ENCODE data around the gene TAF15.

The TAF15 gene

DNA sequence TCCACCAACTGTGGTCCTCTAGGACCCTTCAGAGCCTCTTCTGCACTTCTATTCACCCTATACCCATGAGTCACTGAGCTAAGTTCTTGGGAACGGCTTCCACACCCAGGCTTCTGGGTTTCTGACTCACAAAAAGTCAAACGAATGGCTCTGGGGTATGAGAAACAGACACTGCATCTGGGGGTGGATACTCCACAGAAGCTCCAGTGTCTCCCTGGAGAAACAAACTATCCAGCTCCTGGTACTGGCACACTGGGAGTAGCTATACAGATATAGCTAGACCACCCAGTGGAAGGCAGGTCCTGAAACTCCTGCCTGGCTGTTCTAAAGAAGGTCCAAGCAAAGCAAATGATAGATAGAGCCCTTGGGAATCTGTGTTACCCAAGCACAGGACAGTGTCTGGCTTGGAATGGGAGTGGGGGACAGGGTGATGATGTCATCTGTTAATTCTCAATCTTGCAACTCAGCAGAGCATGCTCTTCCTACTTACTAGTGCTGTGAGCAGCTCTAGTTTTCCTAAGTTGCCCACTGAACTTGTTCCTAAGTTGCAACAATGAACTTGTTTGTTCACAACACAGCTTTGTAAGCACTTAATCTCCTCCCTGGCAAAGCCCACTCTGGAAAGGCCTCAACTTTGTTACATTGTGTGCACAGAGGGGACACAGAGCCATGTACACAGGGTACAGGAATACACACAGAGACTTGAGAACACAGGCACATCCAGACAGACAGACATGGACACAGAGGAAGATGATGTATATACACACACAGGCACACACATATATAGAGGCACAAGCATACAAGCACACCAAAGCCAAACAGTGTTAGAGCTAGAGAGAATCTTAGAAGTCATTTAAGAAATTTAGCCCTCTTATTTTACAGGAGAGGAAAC, 20.6 kb upstream of the TAF15 start:
- no peak for DNase-seq

DNA sequence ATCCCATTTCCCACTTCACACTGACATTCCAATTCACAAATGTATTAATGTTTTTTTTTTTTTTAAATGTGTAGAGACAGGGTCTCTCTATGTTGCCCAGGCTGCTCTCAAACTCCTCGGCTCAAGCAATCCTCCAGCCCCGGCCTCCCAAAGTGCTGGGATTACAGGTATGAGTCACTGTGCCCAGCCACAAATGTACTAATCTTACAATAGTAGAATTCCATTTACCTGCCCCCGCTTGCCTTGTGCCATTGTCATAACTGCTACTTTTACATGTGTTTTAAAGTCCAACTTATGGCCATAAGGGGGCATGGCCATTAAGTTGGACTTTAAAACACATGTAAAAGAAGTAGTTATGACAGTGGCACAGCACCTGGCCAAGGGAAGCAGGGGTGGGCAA, 18.4 kb upstream of the TAF15 start:
- no peak for DNase-seq

DNA sequence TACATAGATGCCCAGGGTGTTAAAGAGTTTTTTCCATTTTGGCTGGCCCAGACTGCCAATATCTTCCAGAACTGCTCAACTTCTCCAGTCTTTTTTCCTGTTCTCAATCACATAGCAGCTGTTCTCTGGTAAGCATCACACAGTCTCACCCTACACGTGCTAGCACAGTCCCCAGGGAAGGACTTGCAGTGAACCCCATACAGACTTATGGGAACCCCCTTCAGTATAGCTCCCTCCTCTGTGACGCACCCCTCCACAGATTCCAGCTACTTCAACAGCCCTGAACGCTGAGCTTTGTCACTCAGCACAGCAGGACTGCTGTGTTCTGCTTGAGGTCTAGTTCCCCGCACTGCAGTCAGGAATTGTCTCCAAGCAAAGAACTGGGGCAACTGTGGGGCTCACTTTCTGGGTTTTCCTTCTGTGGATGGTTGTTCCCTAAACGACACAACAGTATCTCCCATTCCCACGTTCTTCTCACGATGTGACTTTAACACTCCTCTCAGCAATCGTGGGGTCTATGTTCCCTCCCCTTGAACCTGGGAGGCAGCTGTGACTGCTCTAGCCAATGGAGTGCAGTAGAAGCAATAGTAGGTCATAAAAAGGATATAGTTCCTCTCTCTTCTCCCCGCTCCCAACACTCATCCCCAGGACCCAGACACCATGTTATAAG, 17.5 kb upstream of the TAF15 start:
- no peak for DNase-seq

DNA sequence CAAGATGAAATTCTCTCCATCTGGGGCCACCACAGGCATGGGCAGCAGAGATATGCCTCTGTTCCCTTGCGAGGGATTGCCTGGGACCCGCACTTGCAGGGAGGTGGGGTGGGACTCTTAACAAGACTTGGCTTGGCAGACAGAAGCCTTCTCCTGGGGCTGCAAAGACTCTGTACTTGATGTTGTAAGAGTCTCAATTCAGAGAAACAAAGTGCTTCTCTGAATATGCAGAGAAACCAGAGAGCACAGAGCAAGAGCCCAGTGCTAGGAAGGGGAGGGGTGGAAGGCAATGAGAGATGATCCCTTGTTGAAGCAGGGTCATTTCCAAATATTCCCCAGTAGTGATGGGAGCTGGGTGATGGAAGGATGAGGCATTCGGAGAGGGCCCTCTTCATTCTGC, 16.0 kb upstream of the TAF15 start:
- no peak for DNase-seq

DNA sequence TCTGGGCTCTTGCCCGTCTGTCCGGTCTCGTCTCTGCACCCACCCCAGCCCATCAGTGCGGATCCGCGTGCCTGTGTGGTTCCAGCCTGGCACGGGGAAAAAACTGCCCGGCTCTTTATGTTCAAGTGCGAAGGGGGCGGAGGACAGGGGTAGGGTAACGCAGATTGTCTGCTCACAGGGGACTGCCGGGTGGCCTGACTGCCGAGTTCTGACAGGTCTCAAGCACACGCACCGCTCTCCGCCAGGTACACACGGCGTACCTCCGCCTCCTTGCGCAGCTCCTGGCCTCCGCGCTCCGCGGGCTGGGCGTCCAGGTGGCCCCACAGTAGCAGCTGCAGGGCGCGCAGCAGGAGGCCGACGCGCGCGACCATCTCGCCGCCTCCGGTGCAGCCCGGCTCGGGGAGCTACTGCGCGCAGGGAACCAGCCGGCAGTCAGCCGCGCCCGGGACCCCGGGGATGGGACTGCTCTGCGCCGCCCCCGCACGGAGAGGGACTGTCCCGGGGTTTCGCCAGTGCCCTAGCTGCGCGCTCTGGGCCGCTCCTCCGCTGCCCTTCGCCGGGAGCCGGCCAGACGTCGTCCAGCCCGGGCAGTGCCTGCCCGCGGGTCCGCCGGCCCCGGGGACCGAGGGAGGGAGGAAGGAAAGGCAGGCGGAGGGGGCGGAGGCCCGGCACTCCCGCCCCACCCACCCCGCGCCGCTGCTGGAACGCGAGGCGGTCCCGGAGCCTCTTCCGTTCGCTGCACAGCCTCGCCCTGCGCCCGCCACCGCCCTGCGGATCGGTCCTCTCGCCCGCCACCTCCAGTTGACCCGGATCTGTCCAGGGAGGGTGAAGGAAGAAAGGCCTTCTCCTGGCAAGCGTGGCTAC, 14.0 kb upstream of the TAF15 start, which contains the start of gene MMP28:
Gene MMP28, minus strand, starts transcription at position 635 of the 864 bp plus-strand sequence. Its CDS starts 264 bp downstream, at position 371.
- peak; percentile 41 to 51 for DNase-seq

DNA sequence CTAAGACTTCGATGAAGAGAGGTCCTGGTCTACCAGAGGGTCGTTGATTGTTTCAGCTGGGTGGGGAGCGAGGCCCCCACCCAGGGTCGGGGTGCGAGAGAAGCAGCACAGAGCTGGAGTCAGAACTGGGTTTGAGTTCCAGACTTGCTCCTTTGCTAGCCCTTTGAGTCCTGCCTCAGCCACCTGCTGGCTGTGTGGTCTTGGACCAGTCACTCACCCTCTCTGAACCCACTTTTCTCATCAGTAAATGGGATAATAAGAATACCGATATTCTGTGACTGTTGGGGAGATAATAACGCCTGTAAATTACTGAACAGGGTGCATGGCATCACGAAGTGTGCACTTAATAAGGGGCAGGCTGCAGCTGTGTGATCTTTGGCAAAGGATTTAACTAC, 13.4 kb upstream of the TAF15 start:
- no peak for DNase-seq

DNA sequence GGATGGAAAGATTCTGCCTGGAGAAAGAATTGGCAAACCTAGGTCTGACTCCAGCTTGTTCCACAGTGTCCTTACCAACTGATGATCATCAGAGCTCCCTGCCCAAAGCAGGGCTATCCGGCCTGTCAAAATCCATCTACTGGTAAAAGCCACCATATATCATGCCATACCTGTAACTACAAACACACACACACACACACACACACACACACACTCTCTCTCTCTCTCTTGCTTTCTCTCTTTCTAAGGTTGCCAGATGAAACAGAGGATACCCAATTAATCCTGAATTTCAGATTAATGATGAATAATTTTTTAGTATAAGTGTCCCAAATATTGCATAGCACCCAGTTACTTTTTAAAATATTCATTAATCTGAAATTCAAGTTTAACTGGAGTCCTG, 12.3 kb upstream of the TAF15 start:
- no peak for DNase-seq

DNA sequence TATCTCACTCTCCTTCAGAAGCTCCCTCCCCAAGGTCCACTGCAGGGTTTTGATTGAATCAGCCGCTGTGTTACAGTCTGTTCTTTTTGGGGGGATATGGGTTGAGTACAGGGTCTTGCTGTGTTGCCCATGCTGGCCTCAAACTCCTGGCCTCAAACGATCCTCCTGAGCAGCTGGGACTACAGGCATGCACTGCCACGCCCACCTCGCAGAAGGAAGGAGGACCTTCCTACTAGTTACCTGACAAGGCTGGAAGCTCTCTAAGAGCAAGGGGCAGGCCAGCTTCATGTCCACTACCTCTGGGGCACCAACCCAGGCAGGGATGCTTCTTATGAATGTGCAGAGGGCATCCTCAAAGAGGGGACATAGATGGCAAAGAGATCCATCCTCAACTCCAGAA, 11.9 kb upstream of the TAF15 start:
- no peak for DNase-seq

DNA sequence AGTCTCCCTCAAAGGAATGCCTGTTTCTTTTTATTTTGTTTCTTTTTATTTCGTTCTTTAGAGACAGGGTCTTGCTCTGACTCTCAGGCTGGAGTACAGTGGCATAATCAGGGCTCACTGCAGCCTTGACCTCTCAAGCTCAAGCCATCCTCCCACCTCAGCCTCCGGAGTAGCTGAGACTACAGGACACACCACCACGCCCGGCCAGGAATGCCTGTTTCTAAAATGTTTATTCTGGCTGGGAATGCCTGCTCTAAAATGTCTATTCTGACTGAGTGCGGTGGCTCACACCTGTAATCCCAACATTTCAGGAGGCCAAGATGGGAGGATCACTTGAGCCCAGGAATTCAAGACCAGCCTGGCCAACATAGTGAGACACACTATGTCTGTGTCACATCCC, 11.4 kb upstream of the TAF15 start:
- DNase-seq: no peak

DNA sequence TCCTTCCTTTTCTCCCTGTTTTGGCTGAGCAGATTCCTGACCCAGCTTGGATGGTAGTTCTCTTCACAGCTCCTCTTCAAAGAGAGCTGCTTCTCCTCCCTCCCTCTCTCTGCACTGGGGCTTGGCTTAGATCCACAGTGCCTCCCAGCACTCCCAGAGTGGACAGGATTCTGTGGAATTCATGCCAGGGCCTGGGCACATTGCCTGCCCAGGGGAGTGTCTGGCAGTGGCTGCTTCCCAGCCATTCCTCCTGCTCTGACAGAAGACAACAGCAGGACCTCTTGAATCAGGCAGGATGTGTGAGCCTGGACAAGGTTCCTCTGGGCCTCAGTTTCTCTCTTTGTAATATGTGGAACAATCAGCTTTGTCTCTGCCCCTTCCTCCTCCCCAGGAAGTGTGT, 9.3 kb upstream of the TAF15 start:
- no peak for DNase-seq

DNA sequence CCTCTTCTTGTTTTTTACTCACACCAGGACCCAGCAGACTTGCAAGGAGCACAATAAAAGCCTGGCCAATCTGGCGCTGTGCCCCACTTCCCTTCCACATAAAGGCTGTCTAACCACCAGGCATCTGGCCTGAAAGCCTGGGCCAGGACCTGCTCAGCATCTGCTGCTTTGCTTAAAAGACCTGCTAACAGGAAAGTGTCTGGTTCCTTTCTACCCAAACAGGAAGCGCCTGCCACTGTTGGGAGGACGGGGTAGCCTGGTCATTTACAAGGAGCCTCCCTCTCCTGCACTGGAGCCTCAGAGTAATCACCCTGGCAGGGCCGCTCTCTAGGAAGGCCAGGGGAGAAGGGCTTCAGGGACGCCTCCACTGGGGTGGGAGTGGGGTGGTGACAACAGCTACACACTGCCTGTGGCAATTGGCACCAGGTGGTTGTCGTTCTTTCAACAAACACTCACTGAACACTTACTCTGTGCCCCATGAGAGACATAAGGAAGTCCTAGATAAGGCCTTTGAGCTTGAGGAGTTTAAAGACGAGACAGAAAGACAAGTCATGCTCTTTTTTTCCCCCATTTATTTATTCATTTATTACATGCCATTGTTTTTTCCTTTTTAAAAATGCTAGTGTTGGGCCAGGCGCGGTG, 7.6 kb upstream of the TAF15 start:
- no peak for DNase-seq

DNA sequence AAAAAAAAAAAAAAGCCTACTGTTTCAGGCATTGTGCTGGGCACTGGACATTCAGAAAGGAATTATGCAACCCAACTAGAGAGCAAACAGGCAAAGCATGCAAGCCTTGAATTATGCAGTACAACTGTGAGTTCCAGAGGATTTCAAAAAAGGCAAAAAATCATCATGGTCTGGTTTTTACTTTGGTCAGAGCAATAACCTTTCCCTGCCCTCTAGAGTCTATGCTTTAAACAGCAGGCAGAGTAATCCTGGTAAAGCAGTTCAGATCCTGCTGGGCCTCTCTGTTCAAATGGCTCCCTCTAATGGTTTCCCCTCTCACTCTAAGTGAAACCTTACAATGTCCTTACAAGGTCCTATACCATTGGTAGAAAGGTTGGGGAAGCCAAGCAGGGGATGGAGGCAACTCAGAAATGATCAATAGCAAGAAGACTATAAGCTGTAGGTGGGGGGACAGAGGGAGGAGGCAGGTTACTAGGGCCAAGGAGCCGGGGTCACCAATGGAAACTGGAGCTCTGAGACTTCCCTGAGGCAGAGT, 4.6 kb upstream of the TAF15 start:
- peak; percentile 19 to 34 for DNase-seq

DNA sequence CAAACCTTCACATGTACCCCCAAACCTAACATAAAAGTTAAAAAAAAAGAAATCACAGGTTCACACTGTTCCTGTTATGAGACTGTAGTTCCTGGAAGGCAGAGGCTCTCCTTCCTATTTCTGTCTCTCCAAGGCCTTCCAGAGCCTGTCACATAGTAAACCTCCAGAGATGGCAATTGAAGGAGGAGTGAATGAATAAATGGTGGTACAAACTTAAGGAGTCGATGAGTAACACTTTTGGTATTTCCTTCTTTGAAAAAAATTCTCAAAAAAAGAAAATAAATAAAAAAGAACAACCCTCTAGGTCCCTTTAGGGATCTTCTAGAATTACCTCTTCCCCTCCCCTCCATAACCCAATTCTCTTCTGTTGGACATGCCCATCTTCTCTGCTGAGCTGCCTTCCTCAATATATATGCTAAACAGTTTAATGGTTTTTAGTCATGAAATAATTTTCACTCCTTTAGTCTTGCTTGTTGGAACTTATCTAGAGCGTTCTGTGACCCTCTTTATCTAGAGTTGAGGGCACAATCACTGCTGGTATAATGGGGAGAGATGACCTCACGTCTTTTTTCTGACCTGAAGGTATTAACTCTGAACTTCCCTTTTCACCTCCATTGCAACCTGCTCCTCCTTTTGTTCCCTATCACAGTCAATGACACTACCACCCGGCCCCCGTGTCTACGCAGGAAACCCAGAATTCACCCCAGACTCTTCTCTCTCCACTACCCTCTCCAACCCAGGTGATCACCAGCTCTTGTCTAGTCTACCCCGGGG, 1.7 kb upstream of the TAF15 start:
- no peak for DNase-seq

DNA sequence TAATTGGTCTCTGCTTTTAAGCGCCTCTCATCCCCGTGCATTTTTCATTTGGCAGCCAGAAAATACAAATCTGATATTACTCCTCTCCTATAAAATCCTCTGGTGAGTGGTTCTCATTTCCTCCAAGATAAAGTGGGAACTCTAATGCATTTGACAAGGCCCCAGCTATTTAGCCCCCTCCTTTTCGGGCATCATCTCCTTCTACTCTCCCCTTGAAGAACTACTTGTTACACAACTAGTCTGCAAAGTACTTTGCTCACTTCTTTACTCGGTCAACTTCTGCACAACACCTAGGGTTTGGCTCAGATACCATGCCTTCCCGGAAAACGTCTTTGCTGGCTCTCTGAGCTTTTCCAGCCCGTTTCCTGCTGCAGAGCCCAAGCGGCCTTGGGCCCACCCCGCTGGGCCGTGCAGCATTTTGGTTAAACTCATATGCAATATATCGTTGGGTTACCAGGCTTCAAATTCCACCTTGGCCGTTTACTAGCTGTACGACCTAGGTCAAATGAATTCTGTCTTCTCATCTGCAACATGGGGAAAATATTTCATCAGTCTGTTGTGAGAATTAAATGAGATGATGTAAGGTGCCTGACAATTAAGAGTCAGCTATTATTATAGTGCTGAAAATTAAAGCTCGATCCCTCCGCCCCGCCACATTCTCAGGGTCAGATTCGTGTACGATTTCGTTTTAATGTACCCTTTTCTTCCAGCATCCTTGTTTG, 883 bp upstream of the TAF15 start:
- DNase-seq: no peak

DNA sequence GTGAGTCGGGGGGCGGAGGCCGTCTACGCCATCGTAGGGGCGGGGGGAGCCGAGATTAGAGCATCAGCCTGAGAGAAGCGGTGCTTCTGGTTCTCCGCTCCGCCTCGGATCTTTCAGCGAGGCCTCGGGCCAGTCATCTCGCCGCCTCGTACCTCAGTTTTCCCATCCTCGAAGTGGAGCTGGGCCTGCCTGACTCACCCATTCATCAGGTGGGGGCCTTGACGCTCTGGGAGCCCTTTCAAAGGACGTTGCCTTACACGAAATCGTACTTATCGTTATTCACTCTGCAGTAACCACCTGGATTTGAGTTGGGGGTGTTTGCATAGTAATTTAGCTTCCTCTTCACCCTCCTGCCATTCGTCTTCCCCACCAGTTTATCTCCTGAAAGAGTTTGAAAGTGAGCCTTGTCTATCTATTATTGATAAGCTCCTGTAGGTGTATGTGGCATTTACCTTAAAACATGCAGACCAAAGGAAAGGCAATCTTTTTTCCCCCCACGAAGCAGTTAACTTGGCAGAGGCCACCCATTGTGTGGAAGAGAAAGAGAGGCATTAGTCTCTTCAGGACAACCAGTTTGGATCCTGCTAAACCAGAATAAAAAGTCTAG, 674 bp downstream of the TAF15 start:
- no peak for DNase-seq

DNA sequence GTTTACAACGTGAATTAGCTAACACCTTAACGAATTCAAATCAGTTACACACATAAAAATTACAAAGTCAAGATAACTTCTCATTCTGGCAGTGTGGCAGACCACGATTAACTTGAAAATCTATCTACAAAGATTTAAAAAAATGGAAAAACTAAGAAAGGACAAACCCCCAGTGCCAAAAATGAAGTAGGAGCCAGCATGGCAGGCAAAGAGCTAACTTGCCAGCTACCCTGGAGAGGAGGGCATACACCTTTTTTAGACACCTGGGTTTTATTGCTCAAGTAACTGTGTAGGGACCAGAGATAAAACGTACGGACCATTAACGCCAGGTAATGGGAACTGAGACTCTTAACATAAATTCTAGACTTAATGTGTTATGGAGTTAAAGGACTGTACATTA, 2.5 kb downstream of the TAF15 start:
- DNase-seq: no peak

DNA sequence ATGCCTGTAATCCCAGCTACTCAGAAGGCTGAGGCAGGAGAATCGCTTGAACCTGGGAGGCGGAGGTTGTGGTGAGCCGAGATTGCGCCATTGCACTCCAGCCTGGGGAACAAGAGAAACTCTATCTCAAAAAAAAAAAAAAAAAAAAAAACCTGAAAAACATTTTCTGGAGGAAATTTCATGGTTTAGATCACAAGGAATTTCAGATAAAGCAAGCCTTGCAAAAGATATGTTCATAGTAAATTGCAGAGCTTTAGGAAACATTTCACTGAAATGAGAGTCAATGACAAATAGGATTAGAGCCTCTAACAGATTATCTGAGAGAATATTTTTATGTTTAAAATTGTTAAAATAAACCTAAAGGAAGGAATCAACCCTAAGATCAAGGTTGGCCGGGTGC, 3.2 kb downstream of the TAF15 start:
- no peak for DNase-seq

DNA sequence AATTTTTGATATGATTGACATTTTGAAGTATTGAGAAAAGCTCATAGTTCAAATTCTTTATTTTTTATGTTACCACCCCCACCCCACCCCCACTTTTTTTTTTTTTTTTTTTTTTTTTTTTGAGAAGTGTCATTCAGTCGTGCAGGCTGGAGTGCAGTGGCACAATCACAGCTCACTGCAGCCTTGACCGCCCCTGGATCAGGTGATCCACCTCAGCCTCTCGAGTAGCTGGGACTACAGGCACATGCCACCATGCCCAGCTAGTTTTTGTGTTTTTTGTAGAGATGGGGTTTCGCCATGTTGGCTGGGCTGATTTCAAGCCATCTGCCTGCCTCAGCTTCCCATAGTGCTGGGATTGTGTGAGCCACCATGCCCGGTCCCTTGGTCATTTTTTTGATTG, 7.4 kb downstream of the TAF15 start:
- no peak for DNase-seq

DNA sequence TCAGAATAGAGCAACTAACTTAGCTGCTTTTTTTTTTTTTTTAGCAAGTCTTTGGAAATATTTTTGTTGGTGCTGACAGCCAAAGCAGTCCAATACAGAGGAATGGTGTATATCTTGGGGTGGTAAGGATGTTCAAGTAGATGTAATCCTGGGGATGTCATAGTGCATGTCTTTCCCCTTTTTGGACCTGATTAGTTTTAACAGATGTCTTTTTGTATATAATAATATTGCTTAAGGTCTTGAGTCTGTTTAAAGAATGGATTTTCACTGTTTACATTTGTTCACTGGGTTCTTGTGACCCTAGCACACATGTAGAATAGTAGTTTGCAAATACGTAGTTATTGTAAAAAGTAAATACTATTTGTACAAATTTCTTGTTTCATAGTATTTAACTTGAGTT, 7.9 kb downstream of the TAF15 start:
- DNase-seq: no peak

DNA sequence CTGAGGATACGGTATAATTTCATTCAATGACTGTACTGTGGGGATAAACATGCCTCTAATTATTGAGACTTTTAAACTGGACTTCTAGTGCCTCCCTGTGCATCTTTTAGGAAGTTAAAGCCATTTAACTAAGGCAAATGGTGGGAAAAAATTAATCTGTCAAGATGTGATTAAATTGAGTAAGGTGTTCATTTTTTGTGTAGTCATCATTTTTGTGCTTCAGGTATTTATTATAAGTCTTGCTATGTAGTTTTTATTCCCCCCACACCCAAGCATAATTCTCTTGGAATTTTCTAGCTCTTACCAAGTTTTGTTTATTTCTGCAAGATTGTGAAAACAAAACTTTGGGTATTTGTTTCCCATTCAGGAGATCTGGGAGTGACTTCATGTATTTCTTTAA, 10.2 kb downstream of the TAF15 start:
- no peak for DNase-seq

DNA sequence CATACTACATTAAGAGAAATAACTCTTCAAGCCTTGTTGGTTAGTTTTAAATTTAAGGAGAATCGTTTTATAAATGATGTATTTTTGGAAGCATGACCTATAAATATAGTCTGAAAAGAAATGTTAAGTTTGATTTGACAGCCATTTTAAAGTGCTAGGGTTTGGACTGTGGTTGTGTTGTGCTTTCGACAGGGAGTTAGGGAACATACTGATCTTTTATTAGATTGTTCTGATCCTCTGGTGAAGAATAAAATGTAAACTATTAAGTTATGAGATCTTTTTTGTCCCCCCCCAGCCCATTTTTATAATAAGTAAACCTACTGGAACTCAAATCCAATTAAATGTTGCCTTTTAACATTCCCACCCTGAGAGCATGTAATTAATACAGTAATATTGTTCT, 12.0 kb downstream of the TAF15 start:
- DNase-seq: no peak

All from activated CD4-positive, alpha-beta T cell treated with anti-CD3 and anti-CD28 coated beads, Interleukin-2, amount 50 U/mL, for 48 hours (primary cell).